ENCODE results near the gene IKZF2. TPM values are rescaled to one million over a fixed set of nuclear protein-coding genes. Genes with fewer than 3 reads are reported as not detected.

Gene IKZF2
- total and polyA plus RNA-seq, 11 donors = 0.84 to 8.0 (median 5.9) TPM

DNA sequence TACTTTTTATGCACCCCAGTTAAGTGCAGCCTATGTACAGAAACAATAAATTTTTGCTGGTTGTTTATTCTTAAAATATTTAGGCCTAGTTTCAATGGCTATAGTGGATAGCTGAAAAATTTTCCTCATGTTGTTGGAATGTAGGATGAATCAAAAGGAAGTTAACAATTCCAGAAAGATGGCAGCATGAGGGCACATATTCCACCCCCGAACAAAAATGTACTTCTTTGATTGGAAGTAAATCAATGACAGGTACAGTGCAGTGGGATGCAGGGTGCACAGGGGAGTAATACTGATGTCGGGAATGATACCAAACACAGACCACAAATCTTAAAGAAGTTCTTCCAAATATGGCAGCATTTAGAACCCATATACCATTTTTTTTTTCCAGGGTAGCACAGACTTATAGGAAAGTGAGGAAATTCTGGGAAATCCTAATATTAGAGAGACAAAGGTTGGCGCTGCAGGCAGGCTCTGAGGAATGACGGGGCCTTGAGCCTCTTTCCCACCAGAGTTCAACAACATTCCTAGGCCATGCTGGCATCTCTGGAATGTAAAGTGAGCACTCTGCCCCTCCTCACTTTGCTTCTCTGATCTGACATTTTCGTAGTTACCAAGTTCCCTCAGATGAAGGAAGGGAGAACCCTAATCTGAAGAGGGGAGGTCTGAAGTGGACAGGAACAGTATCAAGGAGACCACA, 36.6 kb upstream of the IKZF2 start:
- 29 to 34% (median 33%) methylated on average over 5 of the region's 5 CpGs for WGBS, 4 donors
- Histone ChIP-seq H3K9me3 (peaks cover 0 to 8% (median 0%) of the 10 kb centered on the region in 12 donors), H3K27me3 (no peaks in the 10 kb centered on the region), H3K27ac (no peak overlapping the region), H3K4me3 (no peak overlapping the region), H3K36me3 (no peaks in the 10 kb centered on the region), H3K4me1 (peaks cover 0 to 2% (median 0%) of the 10 kb centered on the region in 12 donors)
- intact Hi-C loops (cut with DNase I) = no loop called here
- TF ChIP-seq CTCF (IDR thresholded peaks at IDR 0.05) (no peak), POLR2A (IDR thresholded peaks at IDR 0.05) (no peak)
- DNase-seq (no peak), ATAC-seq (no peak)

- intact Hi-C loops (cut with DNase I) = no loop called here
- Histone ChIP-seq H3K27me3 (no peaks in the 10 kb centered on the region), H3K4me3 (no peak overlapping the region), H3K9me3 (peaks cover 0 to 8% (median 0%) of the 10 kb centered on the region in 12 donors), H3K4me1 (peaks cover 0 to 2% (median 0%) of the 10 kb centered on the region in 12 donors), H3K27ac (no peak overlapping the region), H3K36me3 (no peaks in the 10 kb centered on the region)
- 54 to 62% (median 61%) methylated on average over 3 of the region's 3 CpGs for WGBS, 4 donors
- no peak for ATAC-seq
- no peak for DNase-seq
- TF ChIP-seq CTCF (IDR thresholded peaks at IDR 0.05) (no peak), POLR2A (IDR thresholded peaks at IDR 0.05) (no peak)
Measured at GRCh38 chr2:213187386-213187785, 36.0 kb upstream of the IKZF2 start.

- Histone ChIP-seq H3K27me3 (no peaks in the 10 kb centered on the region), H3K36me3 (no peaks in the 10 kb centered on the region), H3K9me3 (no peaks in the 10 kb centered on the region), H3K4me1 (peaks cover 0 to 2% (median 0%) of the 10 kb centered on the region in 12 donors), H3K4me3 (no peak overlapping the region), H3K27ac (no peak overlapping the region)
- 72 to 79% (median 77%) methylated on average over 3 of the region's 3 CpGs for WGBS, 4 donors
- DNase-seq (no peak), ATAC-seq (no peak)
- intact Hi-C loops (cut with DNase I) = no loop called here
- TF ChIP-seq POLR2A (IDR thresholded peaks at IDR 0.05) (no peak), CTCF (IDR thresholded peaks at IDR 0.05) (no peak)
Measured at GRCh38 chr2:213185147-213185822, 33.9 kb upstream of the IKZF2 start.

DNA sequence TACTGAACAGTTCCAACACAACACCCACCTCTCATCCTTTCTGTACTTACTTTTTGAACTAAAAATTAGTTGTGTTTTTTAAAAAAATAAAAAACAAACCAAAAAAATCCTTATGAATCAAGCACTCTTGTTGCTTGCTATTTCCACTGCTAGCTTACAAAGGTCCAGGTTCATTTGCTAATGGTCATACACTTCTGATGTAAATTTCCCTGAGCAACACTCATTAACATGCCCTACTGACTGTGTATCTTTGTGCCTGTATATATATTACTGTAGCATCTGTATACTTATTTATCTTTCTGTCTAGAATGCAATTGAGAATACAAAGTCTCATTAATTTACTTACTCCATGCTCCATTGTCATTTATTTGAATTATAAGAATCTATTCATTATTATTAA, 30.3 kb upstream of the IKZF2 start:
- H3K9me3 ChIP-seq = no peaks in the 10 kb centered on the region
- no peak overlapping the region for H3K27ac ChIP-seq
- intact Hi-C loops (cut with DNase I) = no loop called here
- H3K36me3 ChIP-seq = no peaks in the 10 kb centered on the region
- no peaks in the 10 kb centered on the region for H3K27me3 ChIP-seq
- H3K4me1 ChIP-seq = no peaks in the 10 kb centered on the region
- TF ChIP-seq CTCF (IDR thresholded peaks at IDR 0.05) (no peak), POLR2A (IDR thresholded peaks at IDR 0.05) (no peak)
- ATAC-seq (no peak), DNase-seq (no peak)
- no peak overlapping the region for H3K4me3 ChIP-seq

Measured in heart left ventricle (tissue), 16 donors.